Tibial artery (tissue), 4 donors: Measurements from ENCODE around the gene CGGBP1.

ENCODE experiments used
- DNase-seq, 2 donors: peaks; one replicate each; pipeline ENCODE4 v3.0.0-alpha.2; 2019
- H3K27ac ChIP-seq, 2 donors: fragments of 200-600 bp; sonication (generic) in 1 of 2; 1 replicate in 1 of 2; 2 replicates in 1 of 2; pipeline ENCODE4 v1.5.1; 2018 to 2019; ENCODE audit warnings: mild to moderate bottlenecking in 1 of 2
- H3K27me3 ChIP-seq, 2 donors: fragments of 200-600 bp; sonication (generic) in 1 of 2; one replicate each; pipeline versions ENCODE4 v1.5.1 to v1.6.0; 2016 to 2019
- H3K36me3 ChIP-seq, 3 donors: fragments of 200-600 bp; sonication (generic) in 2 of 3; one replicate each; pipeline ENCODE4 v1.5.1; 2016 to 2019; ENCODE audit warnings: mild to moderate bottlenecking in 2 of 3
- H3K4me1 ChIP-seq, 4 donors: fragments of 200-600 bp; sonication (generic) in 2 of 4; 1 replicate in 3 of 4; 2 replicates in 1 of 4; pipeline ENCODE4 v1.5.1; 2016 to 2019
- H3K4me3 ChIP-seq, 2 donors: fragments of 200-600 bp; sonication (generic) in 1 of 2; 1 replicate in 1 of 2; 2 replicates in 1 of 2; pipeline ENCODE4 v1.5.1; 2018 to 2019; ENCODE audit warnings: mild to moderate bottlenecking in 2 of 2
- H3K9me3 ChIP-seq, 3 donors: fragments of 200-600 bp; sonication (generic) in 1 of 3; one replicate each; pipeline ENCODE4 v1.5.1; 2016 to 2019
- CTCF ChIP-seq, 2 experiments: fragments of 200-600 bp in 1 of 2; fragments of 450-650 bp in 1 of 2; IDR thresholded peaks; one replicate each; pipeline ENCODE4 v1.5.1; 2017 to 2019; ENCODE audit warnings: antibody characterized with exemption in 2 of 2, mild to moderate bottlenecking in 1 of 2, moderate library complexity in 1 of 2
- intact Hi-C: fragments of 100-400 bp; cut with DNase I; formaldehyde crosslinking; loops from one replicate; pipeline ENCODE4 v1.15.0; 2023; ENCODE audit warnings: low total_unique reads

The CGGBP1 gene

GRCh38 chr3:88046766-88047165, 12.0 kb downstream of the CGGBP1 start:
- no peak overlapping the region for H3K4me3 ChIP-seq
- no peaks in the 10 kb centered on the region for H3K9me3 ChIP-seq
- H3K27me3 ChIP-seq, result no peaks in the 10 kb centered on the region
- TF ChIP-seq CTCF (IDR thresholded peaks at IDR 0.05), result no peak
- no peaks in the 10 kb centered on the region for H3K36me3 ChIP-seq
- H3K27ac ChIP-seq, result no peak overlapping the region
- H3K4me1 ChIP-seq, result no peaks in the 10 kb centered on the region
- DNase-seq, result no peak
- intact Hi-C loops, result no loop called here

- no peak for TF ChIP-seq CTCF (IDR thresholded peaks at IDR 0.05)
- no peaks in the 10 kb centered on the region for H3K27me3 ChIP-seq
- no peaks in the 10 kb centered on the region for H3K4me1 ChIP-seq
- H3K27ac ChIP-seq, result peak overlapping the region in 1 of 2 donors; percentile 15
- DNase-seq, result no peak
- no peaks in the 10 kb centered on the region for H3K9me3 ChIP-seq
- intact Hi-C loops, result no loop called here
- H3K4me3 ChIP-seq, result no peak overlapping the region
- no peaks in the 10 kb centered on the region for H3K36me3 ChIP-seq
Measured at GRCh38 chr3:88044411-88044810, 14.4 kb downstream of the CGGBP1 start.

- intact Hi-C loops, result no loop called here
- H3K4me1 ChIP-seq, result no peaks in the 10 kb centered on the region
- H3K27me3 ChIP-seq, result no peaks in the 10 kb centered on the region
- DNase-seq, result no peak
- H3K36me3 ChIP-seq, result no peaks in the 10 kb centered on the region
- TF ChIP-seq CTCF (IDR thresholded peaks at IDR 0.05), result no peak
- no peak overlapping the region for H3K4me3 ChIP-seq
- H3K27ac ChIP-seq, result no peak overlapping the region
- no peaks in the 10 kb centered on the region for H3K9me3 ChIP-seq
Measured at GRCh38 chr3:88041005-88041404, 17.8 kb downstream of the CGGBP1 start.

- intact Hi-C loops, result no loop called here
- DNase-seq, result no peak
- no peaks in the 10 kb centered on the region for H3K4me1 ChIP-seq
- TF ChIP-seq CTCF (IDR thresholded peaks at IDR 0.05), result no peak
- H3K27ac ChIP-seq, result no peak overlapping the region
- no peaks in the 10 kb centered on the region for H3K27me3 ChIP-seq
- H3K36me3 ChIP-seq, result no peaks in the 10 kb centered on the region
- H3K4me3 ChIP-seq, result no peak overlapping the region
- no peaks in the 10 kb centered on the region for H3K9me3 ChIP-seq
Measured at GRCh38 chr3:88040529-88040928, 18.3 kb downstream of the CGGBP1 start.

- intact Hi-C loops, result no loop called here
- no peak for TF ChIP-seq CTCF (IDR thresholded peaks at IDR 0.05)
- Histone ChIP-seq H3K4me3 (no peak overlapping the region), H3K36me3 (no peaks in the 10 kb centered on the region), H3K27ac (no peak overlapping the region), H3K27me3 (no peaks in the 10 kb centered on the region), H3K9me3 (no peaks in the 10 kb centered on the region), H3K4me1 (peaks cover 0 to 7% (median 2%) of the 10 kb centered on the region in 4 donors)
- DNase-seq, result no peak
Measured at GRCh38 chr3:88038566-88038965, 20.2 kb downstream of the CGGBP1 start.

GRCh38 chr3:88036221-88036620, 22.6 kb downstream of the CGGBP1 start:
- H3K36me3 ChIP-seq, result no peaks in the 10 kb centered on the region
- no peak overlapping the region for H3K27ac ChIP-seq
- H3K4me1 ChIP-seq, result peaks cover 0 to 21% (median 6%) of the 10 kb centered on the region in 4 donors
- H3K27me3 ChIP-seq, result no peaks in the 10 kb centered on the region
- H3K4me3 ChIP-seq, result no peak overlapping the region
- TF ChIP-seq CTCF (IDR thresholded peaks at IDR 0.05), result no peak
- H3K9me3 ChIP-seq, result no peaks in the 10 kb centered on the region
- intact Hi-C loops, result no loop called here
- DNase-seq, result no peak
